Measurements from ENCODE around the gene STEAP4.
"Not testable (repeated sequence)": the region's sequence is repeated elsewhere in the genome, so short reads cannot be mapped to it uniquely, and the experiment has no call there.

The STEAP4 gene

DNA sequence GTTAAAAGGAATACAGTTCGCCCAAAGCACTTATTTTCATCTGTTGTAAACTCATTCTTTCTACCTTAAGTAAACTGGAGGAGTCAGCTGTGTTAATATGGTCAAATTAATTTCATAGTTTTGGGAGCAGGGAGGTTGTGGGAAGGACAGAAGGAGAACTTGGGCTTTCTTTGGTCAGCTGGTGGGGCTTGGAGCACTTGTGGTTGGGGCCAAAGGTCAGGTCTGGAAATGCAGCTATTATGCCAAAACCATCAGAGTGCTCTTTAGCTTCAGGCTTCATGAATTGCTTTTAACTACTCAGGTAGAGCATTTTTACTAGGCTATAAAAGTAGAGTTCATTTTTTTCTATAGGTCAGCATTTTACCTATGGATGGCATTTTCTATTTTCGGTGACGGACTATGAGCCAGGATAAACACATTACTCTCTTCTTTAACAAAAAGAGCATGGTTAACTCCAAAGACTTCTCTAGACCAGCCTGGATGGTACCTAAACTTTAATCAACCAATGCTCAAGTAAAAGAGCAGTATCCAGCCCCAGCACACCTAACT is 30.0 kb downstream of the STEAP4 start:
- DNase-seq, result no peak
- no peaks in the 10 kb centered on the region for H3K36me3 Mint-ChIP-seq (ENCODE audit: low read depth)
- H3K4me1 Mint-ChIP-seq, result no peaks in the 10 kb centered on the region
- H3K9me3 Mint-ChIP-seq, result no peaks in the 10 kb centered on the region
- TF ChIP-seq, protein P1, sequence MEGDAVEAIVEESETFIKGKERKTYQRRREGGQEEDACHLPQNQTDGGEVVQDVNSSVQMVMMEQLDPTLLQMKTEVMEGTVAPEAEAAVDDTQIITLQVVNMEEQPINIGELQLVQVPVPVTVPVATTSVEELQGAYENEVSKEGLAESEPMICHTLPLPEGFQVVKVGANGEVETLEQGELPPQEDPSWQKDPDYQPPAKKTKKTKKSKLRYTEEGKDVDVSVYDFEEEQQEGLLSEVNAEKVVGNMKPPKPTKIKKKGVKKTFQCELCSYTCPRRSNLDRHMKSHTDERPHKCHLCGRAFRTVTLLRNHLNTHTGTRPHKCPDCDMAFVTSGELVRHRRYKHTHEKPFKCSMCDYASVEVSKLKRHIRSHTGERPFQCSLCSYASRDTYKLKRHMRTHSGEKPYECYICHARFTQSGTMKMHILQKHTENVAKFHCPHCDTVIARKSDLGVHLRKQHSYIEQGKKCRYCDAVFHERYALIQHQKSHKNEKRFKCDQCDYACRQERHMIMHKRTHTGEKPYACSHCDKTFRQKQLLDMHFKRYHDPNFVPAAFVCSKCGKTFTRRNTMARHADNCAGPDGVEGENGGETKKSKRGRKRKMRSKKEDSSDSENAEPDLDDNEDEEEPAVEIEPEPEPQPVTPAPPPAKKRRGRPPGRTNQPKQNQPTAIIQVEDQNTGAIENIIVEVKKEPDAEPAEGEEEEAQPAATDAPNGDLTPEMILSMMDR (IDR thresholded peaks at IDR 0.05), result no peak
- no peak overlapping the region for H3K27ac Mint-ChIP-seq
- peaks cover 3% of the 10 kb centered on the region for H3K27me3 Mint-ChIP-seq (ENCODE audit: low read depth, poor library complexity)
- no peak overlapping the region for H3K4me3 Mint-ChIP-seq

GRCh38 chr7:88274856-88275255 is 31.8 kb downstream of the STEAP4 start:
- not testable (repeated sequence) for H3K4me1 Mint-ChIP-seq; H3K4me3 Mint-ChIP-seq; DNase-seq; H3K27me3 Mint-ChIP-seq (ENCODE audit: low read depth, poor library complexity); H3K9me3 Mint-ChIP-seq; H3K36me3 Mint-ChIP-seq (ENCODE audit: low read depth); H3K27ac Mint-ChIP-seq

- H3K9me3 Mint-ChIP-seq, result peaks cover 21% of the 10 kb centered on the region
- H3K36me3 Mint-ChIP-seq (ENCODE audit: low read depth), result peaks cover 6% of the 10 kb centered on the region
- H3K4me1 Mint-ChIP-seq, result no peaks in the 10 kb centered on the region
- peaks cover 3% of the 10 kb centered on the region for H3K27me3 Mint-ChIP-seq (ENCODE audit: low read depth, poor library complexity)
- TF ChIP-seq, protein P1 (IDR thresholded peaks at IDR 0.05), result no peak
- H3K4me3 Mint-ChIP-seq, result no peak overlapping the region
- no peak for DNase-seq
- H3K27ac Mint-ChIP-seq, result no peak overlapping the region
These were observed 37.1 kb downstream of the STEAP4 start for GRCh38 chr7:88269586-88269985.

GRCh38 chr7:88268858-88269257 is 37.8 kb downstream of the STEAP4 start:
- TF ChIP-seq, protein P1 (IDR thresholded peaks at IDR 0.05), result no peak

GRCh38 chr7:88268051-88268450 is 38.6 kb downstream of the STEAP4 start:
- TF ChIP-seq, protein P1 (IDR thresholded peaks at IDR 0.05), result no peak
- Mint-ChIP-seq H3K27me3 (ENCODE audit: low read depth, poor library complexity) (peaks cover 3% of the 10 kb centered on the region), H3K4me1 (no peaks in the 10 kb centered on the region), H3K4me3 (no peak overlapping the region), H3K27ac (no peak overlapping the region), H3K36me3 (ENCODE audit: low read depth) (peaks cover 6% of the 10 kb centered on the region), H3K9me3 (peaks cover 21% of the 10 kb centered on the region)
- no peak for DNase-seq

More at GRCh38 chr7:88268858-88269257, 37.8 kb downstream of the STEAP4 start:
- Mint-ChIP-seq H3K36me3 (ENCODE audit: low read depth) (peaks cover 6% of the 10 kb centered on the region), H3K4me3 (no peak overlapping the region), H3K9me3 (peaks cover 21% of the 10 kb centered on the region), H3K4me1 (no peaks in the 10 kb centered on the region), H3K27ac (no peak overlapping the region), H3K27me3 (ENCODE audit: low read depth, poor library complexity) (peaks cover 3% of the 10 kb centered on the region)
- no peak for DNase-seq

- peaks cover 6% of the 10 kb centered on the region for H3K36me3 Mint-ChIP-seq (ENCODE audit: low read depth)
- TF ChIP-seq, protein P1 (IDR thresholded peaks at IDR 0.05), result no peak
- no peak overlapping the region for H3K27ac Mint-ChIP-seq
- no peak for DNase-seq
- H3K4me1 Mint-ChIP-seq, result no peaks in the 10 kb centered on the region
- H3K9me3 Mint-ChIP-seq, result peaks cover 21% of the 10 kb centered on the region
- H3K27me3 Mint-ChIP-seq (ENCODE audit: low read depth, poor library complexity), result peaks cover 3% of the 10 kb centered on the region
- H3K4me3 Mint-ChIP-seq, result no peak overlapping the region
These were observed 39.3 kb downstream of the STEAP4 start for GRCh38 chr7:88267421-88267820.

GRCh38 chr7:88264987-88265386 is 41.7 kb downstream of the STEAP4 start:
- not testable (repeated sequence) for DNase-seq

More at GRCh38 chr7:88264987-88265386, 41.7 kb downstream of the STEAP4 start:
- H3K9me3 Mint-ChIP-seq, result peaks cover 21% of the 10 kb centered on the region
- not testable (repeated sequence) for H3K4me1 Mint-ChIP-seq; H3K27me3 Mint-ChIP-seq (ENCODE audit: low read depth, poor library complexity); H3K36me3 Mint-ChIP-seq (ENCODE audit: low read depth); H3K4me3 Mint-ChIP-seq; H3K27ac Mint-ChIP-seq

Data from nephron progenitor cell (in vitro differentiated cells).